Skeletal muscle satellite cell (primary cell): ENCODE data around the gene ASB9. TPM values are rescaled to one million over a fixed set of nuclear protein-coding genes. Genes with fewer than 3 reads are reported as not detected.
"Not testable (repeated sequence)": the region's sequence is repeated elsewhere in the genome, so short reads cannot be mapped to it uniquely, and the experiment has no call there.

Experiments
- H3K27me3 ChIP-seq: 2 replicates; pipeline ENCODE4 v1.7.0; 2013; ENCODE audit warnings: low read length; ENCODE audit not compliant: control insufficient read depth, insufficient read depth
- H3K36me3 ChIP-seq: 2 replicates; pipeline ENCODE4 v1.7.0; 2013; ENCODE audit warnings: mild to moderate bottlenecking, control low read depth, low read length; ENCODE audit not compliant: insufficient read depth
- H3K4me1 ChIP-seq: 2 replicates; pipeline ENCODE4 v1.7.0; 2013; ENCODE audit warnings: low read length; ENCODE audit not compliant: control insufficient read depth, insufficient read depth
- H3K4me2 ChIP-seq: 2 replicates; pipeline ENCODE4 v1.7.0; 2013; ENCODE audit warnings: mild to moderate bottlenecking, low read length
- H3K4me3 ChIP-seq: 2 replicates; pipeline ENCODE4 v1.7.0; 2013; ENCODE audit warnings: low read length
- H3K9ac ChIP-seq: 2 replicates; pipeline ENCODE4 v1.7.0; 2013; ENCODE audit warnings: mild to moderate bottlenecking, low read depth, low read length, moderate library complexity
- H3K9me3 ChIP-seq: replicated peaks from 2 replicates; pipeline ENCODE4 v1.7.0; 2013; ENCODE audit warnings: mild to moderate bottlenecking, control low read depth, low read length
- total RNA-seq: library from RNA; depleted of rRNA; stranded (reverse); fragments of >200 nt; gene quantifications from 2 replicates; pipeline ENCODE4 v1.2.3, GENCODE V29; 2012; rRNA removed

ASB9 gene
- 0.22 and 1.0 TPM in 2 replicates for total RNA-seq

GRCh38 chrX:15269618-15270521 lies at the start of gene ASB9:
Gene ASB9 (minus strand): TSS chrX:15270083. CDS start chrX:15269874, 209 bp downstream.
- Histone ChIP-seq H3K27me3 (no peaks in the 10 kb centered on the region), H3K9ac (no peak within 1 kb of the TSS), H3K9me3 (no peaks in the 10 kb centered on the region), H3K36me3 (no peaks in the 10 kb centered on the region), H3K4me3 (no peak within 1 kb of the TSS), H3K4me1 (no peaks in the 10 kb centered on the region), H3K4me2 (no peak within 1 kb of the TSS)

- H3K4me3 ChIP-seq, result no peak overlapping the region
- H3K27me3 ChIP-seq, result no peaks in the 10 kb centered on the region
- H3K36me3 ChIP-seq, result peaks cover 5% of the 10 kb centered on the region
Observed at GRCh38 chrX:15319075-15319474, 49.2 kb upstream of the ASB9 start.

GRCh38 chrX:15315509-15315908 lies 45.6 kb upstream of the ASB9 start, which contains the start of gene ASB11:
Gene ASB11 (minus strand): TSS chrX:15315640. CDS start chrX:15315605, 35 bp downstream.
- Histone ChIP-seq H3K9me3 (no peaks in the 10 kb centered on the region), H3K4me2 (no peak within 1 kb of the TSS), H3K27me3 (peaks cover 3% of the 10 kb centered on the region), H3K36me3 (no peaks in the 10 kb centered on the region), H3K9ac (no peak within 1 kb of the TSS), H3K4me3 (no peak within 1 kb of the TSS), H3K4me1 (no peaks in the 10 kb centered on the region)

More at GRCh38 chrX:15319075-15319474, 49.2 kb upstream of the ASB9 start:
- Histone ChIP-seq H3K4me1 (no peaks in the 10 kb centered on the region), H3K9ac (no peak overlapping the region), H3K9me3 (no peaks in the 10 kb centered on the region), H3K4me2 (no peak overlapping the region)

- Histone ChIP-seq H3K9ac (no peak overlapping the region), H3K36me3 (no peaks in the 10 kb centered on the region), H3K9me3 (no peaks in the 10 kb centered on the region), H3K4me3 (no peak overlapping the region), H3K27me3 (peaks cover 3% of the 10 kb centered on the region), H3K4me1 (no peaks in the 10 kb centered on the region), H3K4me2 (no peak overlapping the region)
Observed at GRCh38 chrX:15314472-15314871, 44.6 kb upstream of the ASB9 start.

- Histone ChIP-seq H3K4me2 (no peak overlapping the region), H3K9ac (no peak overlapping the region), H3K9me3 (no peaks in the 10 kb centered on the region), H3K4me3 (no peak overlapping the region), H3K27me3 (peaks cover 3% of the 10 kb centered on the region), H3K36me3 (no peaks in the 10 kb centered on the region), H3K4me1 (no peaks in the 10 kb centered on the region)
Observed at GRCh38 chrX:15311119-15311518, 41.2 kb upstream of the ASB9 start.

GRCh38 chrX:15310117-15310516 lies 40.2 kb upstream of the ASB9 start:
- Histone ChIP-seq H3K36me3 (no peaks in the 10 kb centered on the region), H3K4me2 (no peak overlapping the region), H3K9me3 (no peaks in the 10 kb centered on the region), H3K9ac (no peak overlapping the region), H3K4me3 (no peak overlapping the region), H3K4me1 (no peaks in the 10 kb centered on the region), H3K27me3 (peaks cover 3% of the 10 kb centered on the region)

GRCh38 chrX:15305899-15306298 lies 36.0 kb upstream of the ASB9 start:
- not testable (repeated sequence) for H3K9me3 ChIP-seq, H3K4me3 ChIP-seq, H3K4me1 ChIP-seq, H3K4me2 ChIP-seq, H3K27me3 ChIP-seq, H3K36me3 ChIP-seq, H3K9ac ChIP-seq

GRCh38 chrX:15301924-15302323 lies 32.0 kb upstream of the ASB9 start:
- H3K9me3 ChIP-seq, result no peaks in the 10 kb centered on the region
- peaks cover 8% of the 10 kb centered on the region for H3K27me3 ChIP-seq
- H3K4me1 ChIP-seq, result no peaks in the 10 kb centered on the region
- H3K4me3 ChIP-seq, result no peak overlapping the region
- H3K36me3 ChIP-seq, result no peaks in the 10 kb centered on the region
- H3K4me2 ChIP-seq, result no peak overlapping the region
- H3K9ac ChIP-seq, result no peak overlapping the region

GRCh38 chrX:15299941-15300851 lies 30.3 kb upstream of the ASB9 start:
- Histone ChIP-seq H3K27me3 (peaks cover 8% of the 10 kb centered on the region), H3K9ac (no peak overlapping the region), H3K36me3 (no peaks in the 10 kb centered on the region)

GRCh38 chrX:15298780-15299179 lies 28.9 kb upstream of the ASB9 start:
- Histone ChIP-seq H3K9me3 (no peaks in the 10 kb centered on the region), H3K9ac (no peak overlapping the region), H3K36me3 (no peaks in the 10 kb centered on the region), H3K4me2 (no peak overlapping the region), H3K4me1 (no peaks in the 10 kb centered on the region), H3K27me3 (peaks cover 8% of the 10 kb centered on the region), H3K4me3 (no peak overlapping the region)

More at GRCh38 chrX:15299941-15300851, 30.3 kb upstream of the ASB9 start:
- no peaks in the 10 kb centered on the region for H3K4me1 ChIP-seq
- H3K4me2 ChIP-seq, result no peak overlapping the region
- no peak overlapping the region for H3K4me3 ChIP-seq
- H3K9me3 ChIP-seq, result no peaks in the 10 kb centered on the region

GRCh38 chrX:15298201-15298600 lies 28.3 kb upstream of the ASB9 start:
- Histone ChIP-seq H3K36me3 (no peaks in the 10 kb centered on the region), H3K9me3 (no peaks in the 10 kb centered on the region), H3K4me2 (no peak overlapping the region), H3K4me1 (no peaks in the 10 kb centered on the region), H3K4me3 (no peak overlapping the region), H3K27me3 (peaks cover 8% of the 10 kb centered on the region), H3K9ac (no peak overlapping the region)
